A549 (cell line): Measurements from ENCODE around the gene SKI.

Experiments used
- BCL3 ChIP-seq: fragments of >200 bp; sonication (Bioruptor Twin); formaldehyde crosslinking; IDR thresholded peaks from 3 replicates; pipeline ENCODE4 v1.6.1; 2016
- CBX8 ChIP-seq: fragments of 200-600 bp; sonication (generic); IDR thresholded peaks from 2 replicates; pipeline ENCODE4 v1.6.1; 2016
- CHD2 ChIP-seq: fragments of 150-350 bp; IDR thresholded peaks from 2 replicates; pipeline ENCODE4 v1.6.1; 2014; ENCODE audit warnings: low read length; ENCODE audit not compliant: partially characterized antibody
- CTCF ChIP-seq: fragments of >200 bp; sonication (Bioruptor Twin); formaldehyde crosslinking; IDR thresholded peaks from 3 replicates; pipeline ENCODE4 v1.5.1; 2016
- E2F6 ChIP-seq: IDR thresholded peaks from 2 replicates; pipeline ENCODE4 v1.6.1; 2012; ENCODE audit warnings: low read depth, borderline replicate concordance
- EP300 ChIP-seq, 2 experiments: fragments of >200 bp; sonication (Bioruptor Twin); formaldehyde crosslinking; IDR thresholded peaks; 2 replicates in 1 of 2; 3 replicates in 1 of 2; pipeline ENCODE4 v1.6.1; 2016 to 2017
- JUN ChIP-seq, 2 experiments: fragments of >200 bp; sonication (Bioruptor Twin); formaldehyde crosslinking; IDR thresholded peaks; 2 replicates in 1 of 2; 3 replicates in 1 of 2; pipeline ENCODE4 v1.6.1; 2016 to 2017
- MAX ChIP-seq: IDR thresholded peaks from 2 replicates; pipeline ENCODE4 v1.6.1; 2012
- MYC ChIP-seq: IDR thresholded peaks from 2 replicates; pipeline ENCODE4 v1.6.1; 2012; ENCODE audit warnings: mild to moderate bottlenecking, inconsistent platforms, low read length, improper control_type of control experiment, borderline replicate concordance
- POLR2A ChIP-seq: IDR thresholded peaks from 2 replicates; pipeline ENCODE4 v1.6.1; 2012; ENCODE audit warnings: mild to moderate bottlenecking, low read length
- RAD21 ChIP-seq, 2 experiments: fragments of >200 bp in 1 of 2; sonication (Bioruptor Twin) in 1 of 2; formaldehyde crosslinking in 1 of 2; IDR thresholded peaks in 1 of 2; conservative IDR thresholded peaks in 1 of 2; 2 replicates in 1 of 2; 3 replicates in 1 of 2; pipeline ENCODE4 v1.6.1; 2012 to 2018; ENCODE audit warnings: inconsistent platforms in 1 of 2

GRCh38 chr1:2303781-2304180, 75.7 kb downstream of the SKI start:
- TF ChIP-seq POLR2A: no peak
- TF ChIP-seq E2F6: no peak
- no peak for TF ChIP-seq RAD21 (conservative IDR thresholded peaks at IDR 0.05 in 1 of 2, IDR thresholded peaks at IDR 0.05 in 1 of 2)
- TF ChIP-seq CHD2: no peak
- no peak for TF ChIP-seq CTCF
- no peak for TF ChIP-seq MAX
- TF ChIP-seq EP300 (IDR thresholded peaks at IDR 0.05): no peak
- no peak for TF ChIP-seq JUN (IDR thresholded peaks at IDR 0.05)
- no peak for TF ChIP-seq MYC
- no peak for TF ChIP-seq BCL3
- TF ChIP-seq CBX8: no peak
